ENCODE data around the gene IKZF2. TPM values are rescaled to one million over a fixed set of nuclear protein-coding genes. Genes with fewer than 3 reads are reported as not detected.

Gene IKZF2
- total RNA-seq, 1 experiment from 2014 or later: 5.2 TPM

- Histone ChIP-seq H3K4me1 (ENCODE audit: insufficient read depth, low read length) (no peaks in the 10 kb centered on the region), H3K4me3 (ENCODE audit: low read length) (no peak overlapping the region), H3K4me2 (ENCODE audit: low read length) (no peak overlapping the region), H3F3A (ENCODE audit: low read length, unreplicated experiment) (no peaks in the 10 kb centered on the region), H3K9me3 (ENCODE audit: low read length) (no peaks in the 10 kb centered on the region), H3K27me3 (ENCODE audit: low read length) (no peaks in the 10 kb centered on the region), H4K20me1 (ENCODE audit: low read length) (no peaks in the 10 kb centered on the region), H3K36me3 (ENCODE audit: low read depth, low read length) (no peaks in the 10 kb centered on the region), H3K9me2 (replicated peaks; ENCODE audit: low read length) (no peaks in the 10 kb centered on the region), H2AFZ (ENCODE audit: low read length) (no peak overlapping the region), H3K79me2 (ENCODE audit: low read length) (no peaks in the 10 kb centered on the region), H3K9ac (ENCODE audit: low read length) (no peak overlapping the region), H3K27ac (ENCODE audit: low read length) (no peak overlapping the region)
- DNase-seq: no peak
- BruUV-seq (replicated peaks): no TSS peak
- ATAC-seq: no peak
- ChIA-PET POLR2A (ENCODE audit: unreplicated experiment) (no interaction called here), CTCF (no interaction called here)
- intact Hi-C loops (cut with micrococcal nuclease): no loop called here
- TF ChIP-seq EZH2 (IDR thresholded peaks at IDR 0.05; ENCODE audit: low read length, unreplicated experiment) (no peak), EZH2phosphoT487 (IDR thresholded peaks at IDR 0.05; ENCODE audit: borderline replicate concordance, low read length) (no peak), CTCF (conservative IDR thresholded peaks at IDR 0.05; ENCODE audit: low read depth, low read length) (no peak)
Measured at GRCh38 chr2:213091765-213092164, 59.6 kb downstream of the IKZF2 start.

GRCh38 chr2:213090772-213091171 is 60.6 kb downstream of the IKZF2 start:
- no peaks in the 10 kb centered on the region for H4K20me1 ChIP-seq (ENCODE audit: low read length)
- H3K27me3 ChIP-seq (ENCODE audit: low read length): no peaks in the 10 kb centered on the region
- H3K9ac ChIP-seq (ENCODE audit: low read length): no peak overlapping the region
- H3K4me1 ChIP-seq (ENCODE audit: insufficient read depth, low read length): no peaks in the 10 kb centered on the region
- no peak for TF ChIP-seq EZH2phosphoT487 (IDR thresholded peaks at IDR 0.05; ENCODE audit: borderline replicate concordance, low read length)
- ChIA-PET CTCF (no interaction called here), POLR2A (ENCODE audit: unreplicated experiment) (no interaction called here)
- H3F3A ChIP-seq (ENCODE audit: low read length, unreplicated experiment): no peaks in the 10 kb centered on the region
- no peaks in the 10 kb centered on the region for H3K79me2 ChIP-seq (ENCODE audit: low read length)
- no TSS peak for BruUV-seq (replicated peaks)
- H3K4me3 ChIP-seq (ENCODE audit: low read length): no peak overlapping the region
- intact Hi-C loops (cut with micrococcal nuclease): no loop called here
- no peaks in the 10 kb centered on the region for H3K9me3 ChIP-seq (ENCODE audit: low read length)
- no peak overlapping the region for H3K27ac ChIP-seq (ENCODE audit: low read length)
- H3K36me3 ChIP-seq (ENCODE audit: low read depth, low read length): no peaks in the 10 kb centered on the region
- H3K4me2 ChIP-seq (ENCODE audit: low read length): no peak overlapping the region
- no peak for ATAC-seq
- no peak for DNase-seq
- no peaks in the 10 kb centered on the region for H3K9me2 ChIP-seq (replicated peaks; ENCODE audit: low read length)
- H2AFZ ChIP-seq (ENCODE audit: low read length): no peak overlapping the region

- H3K79me2 ChIP-seq (ENCODE audit: low read length): no peaks in the 10 kb centered on the region
- no peak overlapping the region for H2AFZ ChIP-seq (ENCODE audit: low read length)
- H3K9ac ChIP-seq (ENCODE audit: low read length): no peak overlapping the region
- ChIA-PET POLR2A (ENCODE audit: unreplicated experiment) (no interaction called here), CTCF (no interaction called here)
- ATAC-seq: no peak
- no TSS peak for BruUV-seq (replicated peaks)
- no peaks in the 10 kb centered on the region for H3K9me3 ChIP-seq (ENCODE audit: low read length)
- H3K36me3 ChIP-seq (ENCODE audit: low read depth, low read length): no peaks in the 10 kb centered on the region
- H3K4me3 ChIP-seq (ENCODE audit: low read length): no peak overlapping the region
- no peaks in the 10 kb centered on the region for H3K27me3 ChIP-seq (ENCODE audit: low read length)
- no peak for DNase-seq
- H3F3A ChIP-seq (ENCODE audit: low read length, unreplicated experiment): no peaks in the 10 kb centered on the region
- intact Hi-C loops (cut with micrococcal nuclease): no loop called here
- no peak for TF ChIP-seq EZH2phosphoT487 (IDR thresholded peaks at IDR 0.05; ENCODE audit: borderline replicate concordance, low read length)
- no peak for TF ChIP-seq CTCF (conservative IDR thresholded peaks at IDR 0.05; ENCODE audit: low read depth, low read length)
- no peak for TF ChIP-seq EZH2 (IDR thresholded peaks at IDR 0.05; ENCODE audit: low read length, unreplicated experiment)
- no peaks in the 10 kb centered on the region for H3K4me1 ChIP-seq (ENCODE audit: insufficient read depth, low read length)
- H3K27ac ChIP-seq (ENCODE audit: low read length): no peak overlapping the region
- no peaks in the 10 kb centered on the region for H3K9me2 ChIP-seq (replicated peaks; ENCODE audit: low read length)
- H3K4me2 ChIP-seq (ENCODE audit: low read length): no peak overlapping the region
- no peaks in the 10 kb centered on the region for H4K20me1 ChIP-seq (ENCODE audit: low read length)
Measured at GRCh38 chr2:213089438-213089837, 62.0 kb downstream of the IKZF2 start.

All from PC-3 (cell line).